ENCODE results near the gene PDCD5.

The PDCD5 gene

GRCh38 chr19:32542477-32543108 is 38.4 kb upstream of the PDCD5 start:
- Mint-ChIP-seq H3K9me3 (no peaks in the 10 kb centered on the region), H3K36me3 (ENCODE audit: low read depth) (no peaks in the 10 kb centered on the region), H3K4me3 (no peak overlapping the region), H3K27me3 (ENCODE audit: low read depth) (peaks cover 12% of the 10 kb centered on the region), H3K4me1 (no peaks in the 10 kb centered on the region), H3K27ac (no peak overlapping the region)
- TF ChIP-seq CTCF (IDR thresholded peaks at IDR 0.05; ENCODE audit: unreplicated experiment in 3 of 3) = no peak

- Mint-ChIP-seq H3K9me3 (no peaks in the 10 kb centered on the region), H3K4me1 (no peaks in the 10 kb centered on the region), H3K27ac (no peak overlapping the region), H3K4me3 (no peak overlapping the region), H3K27me3 (ENCODE audit: low read depth) (peaks cover 12% of the 10 kb centered on the region), H3K36me3 (ENCODE audit: low read depth) (no peaks in the 10 kb centered on the region)
- no peak for TF ChIP-seq CTCF (IDR thresholded peaks at IDR 0.05; ENCODE audit: unreplicated experiment in 3 of 3)
Measured at GRCh38 chr19:32543115-32543900, 37.7 kb upstream of the PDCD5 start.

- Mint-ChIP-seq H3K9me3 (no peaks in the 10 kb centered on the region), H3K27me3 (ENCODE audit: low read depth) (peaks cover 5% of the 10 kb centered on the region), H3K4me3 (no peak overlapping the region), H3K4me1 (no peaks in the 10 kb centered on the region), H3K27ac (no peak overlapping the region), H3K36me3 (ENCODE audit: low read depth) (no peaks in the 10 kb centered on the region)
- no peak for TF ChIP-seq CTCF (IDR thresholded peaks at IDR 0.05; ENCODE audit: unreplicated experiment in 3 of 3)
Measured at GRCh38 chr19:32544917-32545316, 36.1 kb upstream of the PDCD5 start.

- no peak overlapping the region for H3K4me3 Mint-ChIP-seq
- H3K9me3 Mint-ChIP-seq = no peaks in the 10 kb centered on the region
- TF ChIP-seq CTCF (IDR thresholded peaks at IDR 0.05; ENCODE audit: unreplicated experiment in 3 of 3) = no peak
- no peaks in the 10 kb centered on the region for H3K4me1 Mint-ChIP-seq
- no peaks in the 10 kb centered on the region for H3K36me3 Mint-ChIP-seq (ENCODE audit: low read depth)
- no peak overlapping the region for H3K27ac Mint-ChIP-seq
- no peaks in the 10 kb centered on the region for H3K27me3 Mint-ChIP-seq (ENCODE audit: low read depth)
Measured at GRCh38 chr19:32550666-32551065, 30.3 kb upstream of the PDCD5 start.

- no peaks in the 10 kb centered on the region for H3K9me3 Mint-ChIP-seq
- H3K27me3 Mint-ChIP-seq (ENCODE audit: low read depth) = no peaks in the 10 kb centered on the region
- TF ChIP-seq CTCF (IDR thresholded peaks at IDR 0.05; ENCODE audit: unreplicated experiment in 3 of 3) = no peak
- H3K4me3 Mint-ChIP-seq = no peak overlapping the region
- no peaks in the 10 kb centered on the region for H3K4me1 Mint-ChIP-seq
- no peaks in the 10 kb centered on the region for H3K36me3 Mint-ChIP-seq (ENCODE audit: low read depth)
- H3K27ac Mint-ChIP-seq = no peak overlapping the region
Measured at GRCh38 chr19:32555786-32556185, 25.2 kb upstream of the PDCD5 start.
